Tibial nerve (tissue), 4 donors: Measurements from ENCODE around the gene GPN1.

Experiments
- EP300 ChIP-seq, 2 donors: sonication (generic); formaldehyde crosslinking; IDR thresholded peaks; one replicate each; pipeline ENCODE4 v1.6.1; 2017; ENCODE audit warnings: antibody characterized with exemption in 2 of 2, mild to moderate bottlenecking in 1 of 2
- POLR2A ChIP-seq, 2 donors: fragments of 450-650 bp; IDR thresholded peaks; one replicate each; pipeline ENCODE4 v1.6.1; 2017; ENCODE audit warnings: antibody characterized with exemption in 2 of 2, mild to moderate bottlenecking in 2 of 2, moderate library complexity in 2 of 2
- TF ChIP-seq, protein P1 (sequence below), 5 experiments: fragments of 200-600 bp in 3 of 5; fragments of 450-650 bp in 2 of 5; sonication (generic) in 3 of 5; IDR thresholded peaks; one replicate each; pipeline ENCODE4 v1.5.1; 2016 to 2019; ENCODE audit warnings: antibody characterized with exemption in 5 of 5, mild to moderate bottlenecking in 3 of 5, moderate library complexity in 2 of 5

DNA sequence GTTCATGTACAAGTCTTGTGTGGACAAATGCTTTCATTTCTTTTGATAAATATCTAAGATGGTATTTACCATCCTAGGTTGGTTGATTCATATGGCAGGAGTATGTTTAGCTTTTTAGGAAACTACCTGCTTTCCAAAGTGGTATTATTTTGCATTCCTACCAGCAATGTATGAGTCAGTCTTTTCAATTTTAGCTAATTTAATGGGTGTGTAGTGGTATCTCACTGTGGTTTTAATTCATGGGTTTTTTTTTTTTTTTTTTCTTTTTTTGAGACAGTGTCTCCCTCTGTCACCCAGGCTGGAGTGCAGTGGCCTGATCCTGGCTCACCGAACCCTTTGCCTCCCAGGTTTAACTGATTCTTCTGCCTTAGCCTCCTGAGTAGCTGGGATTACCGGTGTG is 41.8 kb upstream of the GPN1 start:
- TF ChIP-seq POLR2A (IDR thresholded peaks at IDR 0.05), result no peak
- TF ChIP-seq, protein P1, sequence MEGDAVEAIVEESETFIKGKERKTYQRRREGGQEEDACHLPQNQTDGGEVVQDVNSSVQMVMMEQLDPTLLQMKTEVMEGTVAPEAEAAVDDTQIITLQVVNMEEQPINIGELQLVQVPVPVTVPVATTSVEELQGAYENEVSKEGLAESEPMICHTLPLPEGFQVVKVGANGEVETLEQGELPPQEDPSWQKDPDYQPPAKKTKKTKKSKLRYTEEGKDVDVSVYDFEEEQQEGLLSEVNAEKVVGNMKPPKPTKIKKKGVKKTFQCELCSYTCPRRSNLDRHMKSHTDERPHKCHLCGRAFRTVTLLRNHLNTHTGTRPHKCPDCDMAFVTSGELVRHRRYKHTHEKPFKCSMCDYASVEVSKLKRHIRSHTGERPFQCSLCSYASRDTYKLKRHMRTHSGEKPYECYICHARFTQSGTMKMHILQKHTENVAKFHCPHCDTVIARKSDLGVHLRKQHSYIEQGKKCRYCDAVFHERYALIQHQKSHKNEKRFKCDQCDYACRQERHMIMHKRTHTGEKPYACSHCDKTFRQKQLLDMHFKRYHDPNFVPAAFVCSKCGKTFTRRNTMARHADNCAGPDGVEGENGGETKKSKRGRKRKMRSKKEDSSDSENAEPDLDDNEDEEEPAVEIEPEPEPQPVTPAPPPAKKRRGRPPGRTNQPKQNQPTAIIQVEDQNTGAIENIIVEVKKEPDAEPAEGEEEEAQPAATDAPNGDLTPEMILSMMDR (IDR thresholded peaks at IDR 0.05), result no peak
- TF ChIP-seq EP300 (IDR thresholded peaks at IDR 0.05), result no peak
